ENCODE measurements around the gene DPM1.
A peak's percentile ranks its signal among the peaks of the same experiment; 100 is the strongest.

DPM1 gene

DNA sequence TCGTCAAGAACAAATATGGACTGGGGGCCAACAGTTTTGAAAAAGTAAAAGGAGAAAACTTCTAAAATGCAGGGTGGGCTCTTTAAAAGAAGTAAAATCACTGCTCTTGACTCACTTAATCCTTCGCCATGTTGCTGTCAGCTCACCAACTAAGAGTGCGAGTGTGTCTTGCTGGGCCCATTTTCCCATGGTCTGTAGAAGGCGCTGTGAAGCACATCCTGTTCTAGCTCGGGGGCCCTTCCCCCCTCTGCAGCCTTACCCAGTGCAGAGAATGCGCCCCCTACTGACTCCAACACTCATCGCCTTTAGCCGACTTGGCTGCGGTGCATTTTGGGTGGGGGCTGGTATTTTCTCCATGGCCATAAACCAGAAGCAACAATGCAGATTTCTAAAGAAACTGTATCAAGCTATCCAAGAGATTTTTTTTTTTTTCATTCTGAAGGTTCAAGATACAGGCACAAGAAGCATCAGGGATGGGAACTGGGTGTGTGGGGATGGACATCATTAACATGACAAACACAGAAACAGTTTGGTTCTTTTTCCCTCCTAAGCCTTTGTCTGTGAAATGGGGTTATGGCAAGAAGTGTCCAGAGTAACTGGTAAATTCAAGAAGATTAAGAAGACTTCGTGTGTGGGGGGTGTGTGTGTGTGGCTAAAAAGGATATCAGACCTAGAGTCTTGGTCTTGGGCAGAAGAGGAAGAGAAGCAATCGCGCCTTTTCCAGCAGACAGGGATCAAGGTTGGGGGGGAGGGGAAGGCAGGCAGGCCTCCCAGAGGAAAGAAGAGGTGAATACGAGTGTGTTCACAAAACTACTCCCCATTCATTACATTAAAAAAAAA is 28.8 kb downstream of the DPM1 start:
- DNase-seq: peak; percentile 74 to 92 (median 89)

DNA sequence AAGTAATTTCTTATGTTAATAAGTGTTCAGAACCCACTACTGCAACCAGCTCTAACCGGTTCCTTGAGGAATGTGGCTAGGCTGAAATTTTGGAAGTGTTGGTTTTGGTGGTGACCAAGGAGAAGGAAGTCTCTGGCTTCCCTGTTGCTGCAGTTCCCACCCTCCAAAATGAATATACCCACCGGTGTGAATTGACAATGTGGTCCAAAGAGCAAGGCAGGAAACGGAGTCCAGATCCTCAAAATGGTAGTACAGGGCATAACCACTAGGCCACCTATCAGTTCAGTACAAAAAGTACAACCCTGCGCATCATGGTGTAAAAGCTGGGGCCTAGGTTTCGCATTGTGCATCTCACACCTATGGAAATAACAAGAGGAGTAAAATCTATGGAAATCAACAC is 29.9 kb downstream of the DPM1 start:
- DNase-seq: no peak

DNA sequence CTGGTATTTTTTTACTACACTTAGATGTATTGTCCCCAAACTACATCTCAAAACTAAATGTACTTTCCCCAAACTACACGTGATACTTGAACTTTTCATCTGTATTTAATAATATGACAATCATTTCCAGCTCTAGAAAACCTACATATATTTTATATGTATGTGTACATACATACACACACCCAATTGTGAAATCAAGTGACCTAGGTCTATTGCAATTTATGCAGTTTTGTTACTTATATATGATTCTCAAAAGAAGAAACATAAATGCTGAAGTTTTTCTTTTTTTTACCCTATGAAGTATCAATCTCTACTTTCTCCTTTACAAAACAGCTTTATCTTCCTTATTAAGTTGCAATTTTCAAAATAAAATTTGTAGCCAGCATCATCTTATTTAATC is 31.8 kb downstream of the DPM1 start:
- DNase-seq: no peak

GRCh38 chr20:50924261-50924920 is 33.9 kb downstream of the DPM1 start:
- no peak for DNase-seq

GRCh38 chr20:50921803-50922501 is 36.4 kb downstream of the DPM1 start:
- DNase-seq: no peak

- no peak for DNase-seq
These were observed 37.3 kb downstream of the DPM1 start for GRCh38 chr20:50920997-50921396.

DNA sequence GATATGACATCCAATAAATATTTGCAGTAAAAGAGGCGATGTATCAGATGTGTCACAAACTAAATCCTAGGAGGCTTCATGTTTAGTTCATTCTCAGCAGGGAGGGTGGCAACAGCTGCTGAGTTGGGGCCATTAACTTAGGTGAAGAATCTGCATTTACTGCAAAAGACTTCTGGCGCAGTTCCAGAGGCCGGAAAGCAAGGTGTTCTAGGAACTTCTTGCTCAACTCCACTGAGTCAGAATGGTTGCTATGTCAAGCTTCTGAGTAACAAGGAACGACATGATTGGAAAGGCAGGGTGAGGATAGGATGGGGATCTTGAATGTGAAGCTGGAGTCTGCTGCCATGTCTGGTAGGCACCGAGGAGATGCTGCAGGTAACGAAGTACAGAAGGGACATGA is 38.8 kb downstream of the DPM1 start:
- no peak for DNase-seq

DNA sequence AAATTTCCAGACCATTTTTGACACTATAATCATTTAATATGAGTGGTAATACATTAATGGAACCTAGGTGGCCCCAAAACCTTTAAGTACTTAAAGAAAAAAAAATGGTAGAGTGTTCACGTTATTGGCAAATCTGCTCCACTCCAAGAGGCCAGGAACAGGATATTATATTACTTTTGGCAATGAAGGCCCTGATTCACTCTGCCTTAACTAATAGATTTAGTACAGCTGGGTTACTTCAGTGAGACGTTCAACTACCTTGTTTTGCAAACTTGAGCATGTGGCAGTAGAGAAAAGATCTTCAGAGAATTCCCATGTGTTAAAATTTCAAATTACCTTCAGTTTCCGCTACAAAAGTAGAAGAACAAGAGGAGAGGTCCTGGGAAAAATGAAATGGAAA is 39.9 kb downstream of the DPM1 start:
- DNase-seq: no peak

DNA sequence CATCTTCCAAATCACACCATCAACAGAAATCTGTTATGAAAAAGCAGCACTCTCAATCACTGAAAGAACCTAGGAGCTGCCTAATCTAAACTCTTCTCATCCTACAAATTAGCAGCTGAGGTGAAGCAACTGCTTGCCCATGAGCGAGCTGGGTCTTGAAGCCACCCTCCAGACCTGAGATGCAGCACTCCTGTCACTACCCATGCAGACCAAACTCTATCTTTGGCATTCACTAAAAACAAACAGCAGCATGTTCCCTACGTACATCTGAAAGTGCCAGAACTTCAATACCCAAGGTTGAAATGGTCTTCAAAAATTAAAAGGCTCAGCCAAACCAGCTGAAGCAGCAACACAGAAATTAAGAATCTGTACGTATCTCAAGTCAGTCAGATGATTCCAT is 41.4 kb downstream of the DPM1 start:
- no peak for DNase-seq

GRCh38 chr20:50916257-50916656 is 42.1 kb downstream of the DPM1 start:
- no peak for DNase-seq

- DNase-seq: no peak
These were observed 42.9 kb downstream of the DPM1 start for GRCh38 chr20:50915424-50915823.

DNA sequence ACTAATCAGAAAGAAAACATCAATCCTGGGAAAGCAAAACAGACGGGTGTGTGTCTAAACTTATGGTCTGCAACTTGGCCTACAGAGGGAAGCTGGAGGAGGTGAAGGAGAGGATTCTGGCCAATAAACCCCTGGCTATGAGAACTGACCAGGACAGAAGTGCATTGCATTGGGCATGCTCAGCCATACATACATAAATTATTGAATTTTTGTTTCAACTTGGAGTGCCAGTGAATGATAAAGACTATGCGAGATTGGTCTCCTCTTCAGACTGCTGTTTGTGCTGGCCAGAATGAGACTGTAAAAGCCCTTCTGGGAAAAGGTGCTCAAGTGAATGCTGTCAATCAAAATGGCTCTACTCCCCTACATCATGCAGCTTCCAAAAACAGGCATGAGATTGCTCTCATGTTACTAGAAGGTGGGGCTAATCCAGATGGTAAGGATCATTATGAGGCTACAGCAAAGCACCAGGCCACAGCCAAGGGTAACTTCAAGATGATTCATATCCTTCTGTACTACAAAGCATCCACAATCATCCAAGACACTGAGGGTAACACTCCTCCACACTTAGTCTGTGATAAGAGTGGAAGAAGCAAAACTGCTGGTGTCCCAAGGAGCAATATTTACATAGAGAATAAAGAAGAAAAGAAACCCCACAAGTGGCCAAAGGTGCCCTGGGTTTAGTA is 44.5 kb downstream of the DPM1 start:
- DNase-seq: peak in 1 of 3 experiments; percentile 55

DNA sequence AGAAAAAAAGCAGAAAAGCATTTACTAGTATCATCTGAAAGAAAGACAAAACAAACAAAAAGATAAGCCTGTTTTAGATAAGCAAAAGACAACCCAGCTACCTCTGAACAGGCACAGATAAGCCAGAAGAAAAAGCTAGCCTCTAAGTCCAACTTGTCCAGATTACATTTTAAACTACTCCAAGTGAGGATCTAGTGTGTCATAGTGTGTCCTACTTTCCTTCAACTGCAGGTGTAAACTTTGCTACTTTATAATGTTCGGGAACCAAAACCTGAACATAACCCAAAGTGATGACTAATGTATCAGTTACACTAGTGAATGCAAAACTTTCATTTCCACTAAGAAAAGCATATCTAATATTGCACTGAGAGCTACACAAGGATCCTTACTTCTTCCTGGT is 46.6 kb downstream of the DPM1 start:
- DNase-seq: no peak

DNA sequence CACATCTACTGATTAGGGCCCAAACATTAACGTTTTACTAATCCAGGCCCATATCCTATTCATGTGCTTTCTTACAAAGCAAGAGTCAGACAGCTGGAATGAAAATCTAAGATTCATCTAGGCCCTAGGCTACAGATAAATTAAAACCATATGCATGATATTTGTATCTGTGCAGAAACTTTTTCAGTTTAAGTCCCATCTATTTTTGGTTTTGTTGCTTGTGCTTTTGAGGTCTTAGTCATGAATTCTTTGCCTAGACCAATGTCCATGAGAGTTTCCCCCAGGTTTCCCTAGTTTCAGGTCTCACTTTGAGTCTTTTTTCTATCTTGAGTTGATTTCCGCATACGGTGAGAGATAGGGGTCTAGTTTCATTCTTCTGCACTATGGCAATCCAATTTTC is 47.3 kb downstream of the DPM1 start:
- DNase-seq: no peak

DNA sequence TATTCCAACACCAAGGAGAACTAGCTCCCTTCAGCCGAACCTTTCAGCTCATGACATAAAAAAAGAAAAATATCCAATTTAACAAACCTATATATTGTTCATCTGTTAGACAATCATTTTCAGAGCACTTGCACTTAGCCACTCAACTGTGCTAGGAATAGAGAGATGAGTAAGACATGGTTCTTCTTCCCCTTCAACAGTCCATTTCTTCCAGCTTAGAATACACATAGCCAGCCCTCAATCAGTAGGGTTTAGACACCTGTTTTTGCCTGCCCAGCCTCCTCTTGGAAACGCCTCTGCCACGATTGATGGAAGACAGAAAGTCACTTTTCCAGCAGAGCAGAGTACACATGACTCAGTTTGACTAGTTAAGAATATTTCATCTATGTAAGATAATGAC is 48.9 kb downstream of the DPM1 start:
- DNase-seq: no peak

GRCh38 chr20:50904067-50904570 is 54.2 kb downstream of the DPM1 start:
- DNase-seq: peak in 1 of 3 experiments; percentile 3

GRCh38 chr20:50903353-50904051 is 54.8 kb downstream of the DPM1 start:
- DNase-seq: no peak

DNA sequence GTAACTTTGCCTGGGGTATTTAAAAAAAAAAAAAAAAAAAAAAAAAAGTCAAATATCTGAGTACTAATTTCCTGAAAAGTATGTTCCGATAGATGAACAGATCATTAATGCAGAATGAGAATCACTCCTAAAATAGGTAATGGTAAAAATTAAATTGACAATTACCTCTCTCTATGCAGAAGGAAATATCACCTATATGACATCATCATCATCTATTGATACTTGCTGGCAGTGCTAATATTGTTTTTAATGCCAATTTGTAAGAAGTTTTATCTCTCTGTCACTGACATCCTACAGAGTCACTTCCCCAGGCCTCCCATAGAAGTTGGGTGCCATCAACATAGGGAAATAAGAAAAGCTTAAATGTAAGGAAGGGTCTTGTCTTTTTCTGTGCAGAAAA is 57.0 kb downstream of the DPM1 start:
- no peak for DNase-seq

- peak in 1 of 3 experiments; percentile 39 for DNase-seq
These were observed 58.1 kb downstream of the DPM1 start for GRCh38 chr20:50900261-50900660.

DNA sequence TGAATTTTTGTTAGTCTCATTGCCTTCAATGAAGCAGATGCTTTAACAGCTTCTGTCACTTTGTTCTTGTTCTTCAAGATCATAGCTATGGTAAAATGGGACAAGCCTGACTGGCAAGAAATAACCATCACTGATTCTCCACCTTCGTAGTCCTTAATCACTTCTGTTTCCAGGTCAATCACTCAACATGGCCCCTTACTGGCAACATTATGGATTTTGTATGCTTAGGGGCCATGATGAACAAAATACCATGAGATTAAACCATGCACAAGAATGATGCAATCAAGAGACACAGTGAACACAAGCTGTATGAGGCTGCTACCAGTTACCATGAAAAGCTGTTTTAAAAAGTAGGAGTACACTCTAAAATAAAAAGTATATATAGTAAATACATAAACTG is 59.9 kb downstream of the DPM1 start:
- DNase-seq: no peak

GRCh38 chr20:50895111-50895830 is 63.1 kb downstream of the DPM1 start:
- DNase-seq: no peak

- no peak for DNase-seq
These were observed 64.7 kb downstream of the DPM1 start for GRCh38 chr20:50893620-50894019.
